ENCODE results near the gene PCSK2.
A peak's percentile ranks its signal among the peaks of the same experiment; 100 is the strongest.

PCSK2 gene

DNA sequence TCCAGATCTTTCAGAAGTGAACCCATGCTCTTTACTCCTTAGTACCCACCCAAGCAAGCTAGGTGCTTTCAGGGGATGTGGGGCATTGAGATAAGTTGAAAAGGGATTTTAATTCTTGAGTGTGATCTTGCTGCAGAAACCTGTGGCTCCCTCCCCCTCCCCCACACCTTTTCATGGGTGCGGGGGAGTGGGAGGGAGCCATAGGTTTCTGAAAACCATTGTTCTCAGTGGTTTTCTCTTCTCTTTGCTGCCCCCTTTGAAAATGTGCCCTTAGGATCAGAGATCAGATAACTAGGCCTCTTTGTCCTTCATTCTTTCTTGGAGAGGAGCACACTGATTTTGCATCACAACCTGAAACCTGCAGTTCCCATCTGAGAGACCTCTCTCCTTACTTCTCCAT, 2.4 kb downstream of the PCSK2 start:
- Histone ChIP-seq H3K27ac (peak overlapping the region; percentile 72), H3K27me3 (ENCODE audit: insufficient read depth, low read depth, severe bottlenecking) (no peaks in the 10 kb centered on the region), H3K9me3 (ENCODE audit: severe bottlenecking) (no peaks in the 10 kb centered on the region), H3K36me3 (peaks cover 18% of the 10 kb centered on the region), H3K4me3 (ENCODE audit: low read depth, low read length) (peak overlapping the region; percentile 81)
- TF ChIP-seq CTCF (IDR thresholded peaks at IDR 0.05; ENCODE audit: low read depth, low read length): no peak
- no peak for DNase-seq

- H3K9me3 ChIP-seq (ENCODE audit: severe bottlenecking): no peaks in the 10 kb centered on the region
These were observed 6.8 kb downstream of the PCSK2 start for GRCh38 chr20:17233626-17234025.

DNA sequence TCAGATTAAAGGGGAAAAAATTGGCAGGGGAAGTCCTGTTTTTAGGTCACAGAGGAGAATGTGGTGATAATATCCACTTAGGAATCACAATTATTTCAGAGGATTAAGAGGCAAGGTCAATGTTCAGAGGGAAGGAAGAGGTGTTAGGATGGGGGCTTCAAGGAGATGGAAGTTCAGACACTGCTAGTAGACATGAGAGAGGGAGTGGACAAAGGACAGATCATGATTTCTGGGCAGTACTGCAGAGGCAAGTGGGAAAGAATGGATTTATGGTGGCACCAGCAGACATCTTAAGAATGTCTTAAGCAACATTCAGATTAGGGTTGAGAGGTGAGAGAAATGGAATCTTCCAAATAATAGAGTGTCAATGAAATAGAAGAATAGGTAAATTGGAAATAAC, 9.9 kb downstream of the PCSK2 start:
- no peaks in the 10 kb centered on the region for H3K9me3 ChIP-seq (ENCODE audit: severe bottlenecking)
- no peak for TF ChIP-seq CTCF (IDR thresholded peaks at IDR 0.05; ENCODE audit: low read depth, low read length)
- H3K36me3 ChIP-seq: peaks cover 29% of the 10 kb centered on the region
- DNase-seq: no peak
- H3K4me3 ChIP-seq (ENCODE audit: low read depth, low read length): no peak overlapping the region
- no peaks in the 10 kb centered on the region for H3K27me3 ChIP-seq (ENCODE audit: insufficient read depth, low read depth, severe bottlenecking)
- H3K27ac ChIP-seq: no peak overlapping the region

More at GRCh38 chr20:17233626-17234025, 6.8 kb downstream of the PCSK2 start:
- no peak overlapping the region for H3K27ac ChIP-seq
- H3K27me3 ChIP-seq (ENCODE audit: insufficient read depth, low read depth, severe bottlenecking): no peaks in the 10 kb centered on the region
- peaks cover 21% of the 10 kb centered on the region for H3K36me3 ChIP-seq
- no peak for TF ChIP-seq CTCF (IDR thresholded peaks at IDR 0.05; ENCODE audit: low read depth, low read length)
- H3K4me3 ChIP-seq (ENCODE audit: low read depth, low read length): no peak overlapping the region
- no peak for DNase-seq

DNA sequence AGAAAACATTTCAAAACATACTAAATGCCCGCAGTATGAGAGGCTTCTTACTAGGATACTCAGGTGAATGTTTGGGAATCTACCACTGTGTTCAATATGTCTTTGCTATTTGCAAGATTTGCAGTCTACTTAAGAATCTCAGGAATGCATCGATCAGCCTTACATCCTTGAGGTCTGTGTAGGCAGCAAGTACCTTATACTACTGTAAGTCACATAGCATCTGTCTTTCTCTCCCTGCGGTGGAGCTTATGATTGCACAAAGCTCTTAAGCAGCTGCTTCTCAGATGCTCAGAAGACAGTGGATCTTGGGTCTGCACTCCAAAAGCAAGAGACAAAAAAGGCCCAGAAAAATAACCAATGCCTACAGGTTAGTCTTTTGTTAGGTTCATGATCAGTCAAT, 21.4 kb downstream of the PCSK2 start:
- TF ChIP-seq CTCF (IDR thresholded peaks at IDR 0.05; ENCODE audit: low read depth, low read length): no peak

DNA sequence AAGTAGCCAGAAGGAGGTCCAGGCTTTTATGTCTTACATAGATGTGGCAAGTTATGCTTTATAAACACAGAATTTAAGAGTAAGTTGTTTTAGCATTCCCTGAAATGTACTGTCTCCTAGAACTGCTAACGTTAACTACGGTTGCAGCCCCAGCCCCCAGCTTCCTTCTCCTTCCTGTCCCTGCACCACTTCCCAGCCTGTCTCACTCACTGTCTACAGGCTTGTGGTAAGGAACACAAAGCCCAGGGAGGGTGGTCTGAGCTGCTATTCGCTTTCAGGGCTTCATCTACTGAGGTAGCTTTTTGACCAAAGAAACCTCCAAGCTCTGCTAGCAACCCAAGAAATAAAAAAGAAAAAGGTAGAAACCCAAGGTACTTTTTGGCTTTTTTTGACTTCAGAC, 35.9 kb downstream of the PCSK2 start:
- no peak for TF ChIP-seq CTCF (IDR thresholded peaks at IDR 0.05; ENCODE audit: low read depth, low read length)
- Histone ChIP-seq H3K9me3 (ENCODE audit: severe bottlenecking) (no peaks in the 10 kb centered on the region), H3K27me3 (ENCODE audit: insufficient read depth, low read depth, severe bottlenecking) (no peaks in the 10 kb centered on the region), H3K4me3 (ENCODE audit: low read depth, low read length) (no peak overlapping the region), H3K36me3 (peaks cover 51% of the 10 kb centered on the region), H3K27ac (no peak overlapping the region)
- DNase-seq: no peak

More for the DNA sequence above, 21.4 kb downstream of the PCSK2 start:
- Histone ChIP-seq H3K4me3 (ENCODE audit: low read depth, low read length) (no peak overlapping the region), H3K36me3 (peaks cover 10% of the 10 kb centered on the region), H3K27me3 (ENCODE audit: insufficient read depth, low read depth, severe bottlenecking) (no peaks in the 10 kb centered on the region), H3K9me3 (ENCODE audit: severe bottlenecking) (no peaks in the 10 kb centered on the region), H3K27ac (no peak overlapping the region)
- DNase-seq: peak; percentile 33

DNA sequence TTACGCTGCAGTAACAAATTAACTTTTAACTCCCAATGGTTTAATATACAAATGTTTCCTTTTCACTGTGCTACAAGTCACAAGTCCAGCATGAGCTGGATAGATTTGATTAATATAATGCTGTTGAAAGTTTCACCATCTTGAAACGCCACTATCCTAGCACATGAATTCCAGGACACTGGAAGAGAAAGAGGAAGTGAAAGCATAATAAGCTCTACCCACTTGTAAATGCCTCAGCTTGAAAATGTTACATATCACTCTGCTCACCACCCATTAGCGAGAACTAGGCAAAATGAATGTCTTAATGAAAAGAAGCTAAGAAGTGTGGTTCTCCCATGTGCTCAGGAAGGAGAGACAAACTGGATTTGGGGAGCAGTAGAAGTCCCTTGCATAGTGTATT, 46.9 kb downstream of the PCSK2 start:
- Histone ChIP-seq H3K9me3 (ENCODE audit: severe bottlenecking) (no peaks in the 10 kb centered on the region), H3K36me3 (peaks cover 26% of the 10 kb centered on the region), H3K27ac (no peak overlapping the region), H3K27me3 (ENCODE audit: insufficient read depth, low read depth, severe bottlenecking) (no peaks in the 10 kb centered on the region), H3K4me3 (ENCODE audit: low read depth, low read length) (no peak overlapping the region)
- no peak for DNase-seq
- TF ChIP-seq CTCF (IDR thresholded peaks at IDR 0.05; ENCODE audit: low read depth, low read length): no peak
